Panc1 (cell line): ENCODE results near the gene MEIS1. TPM values are rescaled to one million over a fixed set of nuclear protein-coding genes. Genes with fewer than 3 reads are reported as not detected.

Experiments
- ATAC-seq: fragments of 200-7000 bp; cut with Tn5 transposase; 2 replicates; pipeline ENCODE4 v1.9.1; 2020; ENCODE audit warnings: mild to moderate bottlenecking, moderate library complexity
- BruUV-seq: library from RNA; stranded (reverse); fragments of 400-500 nt; replicated peaks from 2 replicates; lab custom pipeline; 2021; lab: Mats Ljungman, UMichigan
- CTCF ChIA-PET: fragments of 300-600 bp; sonication (Branson Sonifier 250); formaldehyde crosslinking; loops from one replicate; lab custom pipeline; 2022; ENCODE audit warnings: antibody characterized with exemption; lab: Charles Lee
- POLR2A ChIA-PET: fragments of 300-600 bp; sonication (Branson Sonifier 250); formaldehyde crosslinking; loops from one replicate; lab custom pipeline; 2022; ENCODE audit warnings: antibody characterized with exemption; lab: Charles Lee
- DNase-seq: peaks from one replicate; pipeline ENCODE4 v3.0.0-alpha.2; 2010; ENCODE audit warnings: low read depth, low spot score
- H3K27ac ChIP-seq: 2 replicates; pipeline ENCODE4 v1.5.1; 2011; ENCODE audit warnings: mild to moderate bottlenecking, low read length, inconsistent platforms
- H3K27me3 ChIP-seq: fragments of 200-500 bp; sonication (Bioruptor generic); 2 replicates; pipeline ENCODE4 v1.6.0; 2014; ENCODE audit warnings: low read length, inconsistent platforms; ENCODE audit not compliant: control insufficient read depth, insufficient read depth
- H3K36me3 ChIP-seq: fragments of 200-500 bp; sonication (Bioruptor generic); 2 replicates; pipeline ENCODE4 v1.5.1; 2014; ENCODE audit warnings: inconsistent platforms, mild to moderate bottlenecking, low read length, moderate library complexity; ENCODE audit not compliant: control insufficient read depth, insufficient read depth
- H3K4me1 ChIP-seq: 2 replicates; pipeline ENCODE4 v1.5.1; 2011; ENCODE audit warnings: inconsistent platforms, mild to moderate bottlenecking, low read length, moderate library complexity; ENCODE audit not compliant: control insufficient read depth, insufficient read depth
- H3K4me3 ChIP-seq, 2 experiments: 2 replicates each; pipeline ENCODE4 v1.5.1; 2011 to 2012; ENCODE audit warnings: low read depth in 2 of 2, low read length in 2 of 2, mild to moderate bottlenecking in 2 of 2, inconsistent platforms in 1 of 2, moderate library complexity in 1 of 2
- H3K9me3 ChIP-seq: fragments of 200-500 bp; sonication (Bioruptor generic); 2 replicates; pipeline ENCODE4 v1.5.1; 2014; ENCODE audit warnings: low read depth, mild to moderate bottlenecking, inconsistent platforms, low read length, moderate library complexity; ENCODE audit not compliant: control insufficient read depth, insufficient read depth
- POLR2AphosphoS5 ChIP-seq: IDR thresholded peaks from 2 replicates; pipeline ENCODE4 v1.6.1; 2012; ENCODE audit warnings: mild to moderate bottlenecking, low read depth, low read length, moderate library complexity
- SIN3A ChIP-seq: IDR thresholded peaks from 2 replicates; pipeline ENCODE4 v1.6.1; 2012; ENCODE audit warnings: low read depth, mild to moderate bottlenecking, low read length, moderate library complexity, borderline replicate concordance; ENCODE audit not compliant: insufficient read depth
- TCF7L2 ChIP-seq: IDR thresholded peaks from 2 replicates; pipeline ENCODE4 v1.6.1; 2011; ENCODE audit warnings: mild to moderate bottlenecking, low read depth, low read length, inconsistent platforms
- in situ Hi-C: cut with HindIII; loops from 2 replicates; pipeline ENCODE4 v1.10.0; 2016; ENCODE audit warnings: low sequenced_read_pairs, low pct_unique_long_range_greater_than_20kb
- intact Hi-C: fragments of 100-400 bp; cut with micrococcal nuclease; formaldehyde crosslinking; loops from one replicate; pipeline ENCODE4 v1.10.0; 2022; ENCODE audit not compliant: unreplicated experiment
- total RNA-seq: library from RNA; stranded (reverse); gene quantifications from one replicate; pipeline ENCODE4 v1.2.1, GENCODE V29; 2021; ENCODE audit not compliant: unreplicated experiment
- TF ChIP-seq, protein P1 (sequence below), 2 experiments: IDR thresholded peaks; 2 replicates each; pipeline ENCODE4 v1.6.1; 2011 to 2012; ENCODE audit warnings: low read depth in 2 of 2, control low read depth in 1 of 2, low read length in 1 of 2, mild to moderate bottlenecking in 1 of 2, moderate library complexity in 1 of 2; ENCODE audit not compliant: insufficient read depth in 1 of 2
- TF ChIP-seq, protein P2 (sequence below): fragments of 450-650 bp; IDR thresholded peaks from 2 replicates; pipeline ENCODE4 v1.5.1; 2017; ENCODE audit warnings: mild to moderate bottlenecking

The MEIS1 gene
- total RNA-seq, 1 experiment from 2014 or later = 2.0 TPM

DNA sequence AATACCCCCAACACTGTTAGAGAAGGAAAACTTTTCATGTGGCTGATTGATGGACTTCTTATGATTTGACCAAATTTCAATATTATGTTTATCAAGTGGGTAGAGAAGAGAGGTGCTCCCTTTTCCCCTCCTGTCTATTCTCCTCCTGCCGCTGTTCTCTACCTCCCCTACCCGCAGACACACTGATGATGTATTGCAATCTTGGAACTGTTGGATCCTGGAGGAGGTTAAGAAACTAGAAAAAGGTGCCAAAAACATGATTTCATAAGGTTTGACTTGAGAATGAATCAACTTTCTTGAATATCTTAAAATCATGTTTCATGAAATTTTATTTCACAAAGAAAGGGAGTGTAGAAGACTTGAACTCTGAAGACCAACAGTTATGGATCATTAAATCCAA, 125.8 kb downstream of the MEIS1 start:
- DNase-seq (no peak), ATAC-seq (no peak)
- Histone ChIP-seq H3K36me3 (no peaks in the 10 kb centered on the region), H3K4me3 (no peak overlapping the region), H3K4me1 (no peaks in the 10 kb centered on the region), H3K27me3 (peaks cover 5% of the 10 kb centered on the region; the same call in 1 of the 2 replicates), H3K9me3 (no peaks in the 10 kb centered on the region), H3K27ac (no peak overlapping the region)
- in situ Hi-C loops (no loop called here), intact Hi-C loops (no loop called here)
- ChIA-PET POLR2A (no interaction called here), CTCF (interaction anchor here (0.7 kb wide), 1 partner anchor 10 kb away, joined by 3 read pairs; no protein-coding TSS in a partner anchor)
- TF ChIP-seq, protein P1, sequence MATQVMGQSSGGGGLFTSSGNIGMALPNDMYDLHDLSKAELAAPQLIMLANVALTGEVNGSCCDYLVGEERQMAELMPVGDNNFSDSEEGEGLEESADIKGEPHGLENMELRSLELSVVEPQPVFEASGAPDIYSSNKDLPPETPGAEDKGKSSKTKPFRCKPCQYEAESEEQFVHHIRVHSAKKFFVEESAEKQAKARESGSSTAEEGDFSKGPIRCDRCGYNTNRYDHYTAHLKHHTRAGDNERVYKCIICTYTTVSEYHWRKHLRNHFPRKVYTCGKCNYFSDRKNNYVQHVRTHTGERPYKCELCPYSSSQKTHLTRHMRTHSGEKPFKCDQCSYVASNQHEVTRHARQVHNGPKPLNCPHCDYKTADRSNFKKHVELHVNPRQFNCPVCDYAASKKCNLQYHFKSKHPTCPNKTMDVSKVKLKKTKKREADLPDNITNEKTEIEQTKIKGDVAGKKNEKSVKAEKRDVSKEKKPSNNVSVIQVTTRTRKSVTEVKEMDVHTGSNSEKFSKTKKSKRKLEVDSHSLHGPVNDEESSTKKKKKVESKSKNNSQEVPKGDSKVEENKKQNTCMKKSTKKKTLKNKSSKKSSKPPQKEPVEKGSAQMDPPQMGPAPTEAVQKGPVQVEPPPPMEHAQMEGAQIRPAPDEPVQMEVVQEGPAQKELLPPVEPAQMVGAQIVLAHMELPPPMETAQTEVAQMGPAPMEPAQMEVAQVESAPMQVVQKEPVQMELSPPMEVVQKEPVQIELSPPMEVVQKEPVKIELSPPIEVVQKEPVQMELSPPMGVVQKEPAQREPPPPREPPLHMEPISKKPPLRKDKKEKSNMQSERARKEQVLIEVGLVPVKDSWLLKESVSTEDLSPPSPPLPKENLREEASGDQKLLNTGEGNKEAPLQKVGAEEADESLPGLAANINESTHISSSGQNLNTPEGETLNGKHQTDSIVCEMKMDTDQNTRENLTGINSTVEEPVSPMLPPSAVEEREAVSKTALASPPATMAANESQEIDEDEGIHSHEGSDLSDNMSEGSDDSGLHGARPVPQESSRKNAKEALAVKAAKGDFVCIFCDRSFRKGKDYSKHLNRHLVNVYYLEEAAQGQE (IDR thresholded peaks at IDR 0.05; ENCODE audit: insufficient read depth in 1 of 2, low read depth in 2 of 2, low read length in 1 of 2) = no peak
- TF ChIP-seq POLR2AphosphoS5 (no peak), TCF7L2 (no peak), SIN3A (no peak)
- TF ChIP-seq, protein P2, sequence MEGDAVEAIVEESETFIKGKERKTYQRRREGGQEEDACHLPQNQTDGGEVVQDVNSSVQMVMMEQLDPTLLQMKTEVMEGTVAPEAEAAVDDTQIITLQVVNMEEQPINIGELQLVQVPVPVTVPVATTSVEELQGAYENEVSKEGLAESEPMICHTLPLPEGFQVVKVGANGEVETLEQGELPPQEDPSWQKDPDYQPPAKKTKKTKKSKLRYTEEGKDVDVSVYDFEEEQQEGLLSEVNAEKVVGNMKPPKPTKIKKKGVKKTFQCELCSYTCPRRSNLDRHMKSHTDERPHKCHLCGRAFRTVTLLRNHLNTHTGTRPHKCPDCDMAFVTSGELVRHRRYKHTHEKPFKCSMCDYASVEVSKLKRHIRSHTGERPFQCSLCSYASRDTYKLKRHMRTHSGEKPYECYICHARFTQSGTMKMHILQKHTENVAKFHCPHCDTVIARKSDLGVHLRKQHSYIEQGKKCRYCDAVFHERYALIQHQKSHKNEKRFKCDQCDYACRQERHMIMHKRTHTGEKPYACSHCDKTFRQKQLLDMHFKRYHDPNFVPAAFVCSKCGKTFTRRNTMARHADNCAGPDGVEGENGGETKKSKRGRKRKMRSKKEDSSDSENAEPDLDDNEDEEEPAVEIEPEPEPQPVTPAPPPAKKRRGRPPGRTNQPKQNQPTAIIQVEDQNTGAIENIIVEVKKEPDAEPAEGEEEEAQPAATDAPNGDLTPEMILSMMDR = no peak
- no TSS peak for BruUV-seq

DNA sequence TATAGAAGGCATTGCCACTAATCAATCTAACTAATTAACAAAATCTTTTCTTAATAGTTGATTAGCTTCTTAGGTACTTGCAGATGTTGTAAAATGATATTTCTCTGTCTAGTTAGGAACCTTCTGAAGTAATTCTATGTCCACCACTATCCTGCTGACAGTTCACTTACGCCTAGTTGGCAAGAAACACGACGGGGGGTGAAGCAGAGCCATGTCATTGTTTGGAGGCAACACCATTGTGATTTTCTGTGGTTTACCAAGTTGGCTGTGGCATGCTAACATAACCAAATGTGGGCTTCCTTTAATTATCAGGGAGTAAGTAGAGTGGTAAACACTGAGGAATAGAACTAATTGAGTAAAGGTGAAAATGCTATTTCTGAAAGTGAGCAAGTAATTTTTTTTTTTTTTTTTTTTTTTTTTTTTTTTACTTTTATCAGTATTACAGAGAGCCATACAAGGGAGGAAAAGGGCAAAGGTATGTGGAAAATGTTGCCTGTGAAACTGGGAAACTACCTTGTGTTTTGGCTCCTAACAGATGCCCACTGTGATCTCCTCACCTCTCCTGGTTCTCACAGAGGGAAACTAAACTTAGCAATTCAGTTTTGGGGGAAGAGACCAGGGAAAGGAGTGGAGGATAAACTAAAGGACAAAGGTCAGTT, 126.8 kb downstream of the MEIS1 start:
- Histone ChIP-seq H3K4me3 (no peak overlapping the region), H3K27me3 (peaks cover 5% of the 10 kb centered on the region; the same call in 1 of the 2 replicates), H3K27ac (no peak overlapping the region), H3K9me3 (no peaks in the 10 kb centered on the region), H3K4me1 (no peaks in the 10 kb centered on the region), H3K36me3 (no peaks in the 10 kb centered on the region)
- ChIA-PET POLR2A (no interaction called here), CTCF (no interaction called here)
- in situ Hi-C loops = no loop called here
- BruUV-seq = no TSS peak
- TF ChIP-seq, protein P1 (IDR thresholded peaks at IDR 0.05; ENCODE audit: insufficient read depth in 1 of 2, low read depth in 2 of 2, low read length in 1 of 2) = no peak
- TF ChIP-seq POLR2AphosphoS5 (no peak), TCF7L2 (no peak), SIN3A (no peak)
- TF ChIP-seq, protein P2 = no peak
- no peak for ATAC-seq
- intact Hi-C loops = no loop called here
- DNase-seq = no peak
